Mucosa of rectum (tissue), 2 donors: ENCODE data around the gene IGSF1.

Source experiments
- H3K27ac ChIP-seq, 2 donors: one replicate each; pipeline ENCODE4 v1.7.0; 2013; ENCODE audit warnings: inconsistent platforms in 2 of 2, low read depth in 2 of 2, low read length in 2 of 2
- H3K27me3 ChIP-seq, 2 donors: one replicate each; pipeline ENCODE4 v1.7.0; 2013; ENCODE audit warnings: low read length in 2 of 2; ENCODE audit not compliant: control insufficient read depth in 2 of 2, insufficient read depth in 2 of 2
- H3K36me3 ChIP-seq, 2 donors: one replicate each; pipeline ENCODE4 v1.7.0; 2013; ENCODE audit warnings: low read length in 2 of 2; ENCODE audit not compliant: control insufficient read depth in 2 of 2, insufficient read depth in 2 of 2
- H3K4me1 ChIP-seq, 2 donors: one replicate each; pipeline ENCODE4 v1.7.0; 2013; ENCODE audit warnings: low read length in 2 of 2, mild to moderate bottlenecking in 1 of 2; ENCODE audit not compliant: control insufficient read depth in 2 of 2, insufficient read depth in 2 of 2
- H3K4me3 ChIP-seq, 2 donors: one replicate each; pipeline ENCODE4 v1.7.0; 2013; ENCODE audit warnings: low read length in 2 of 2
- H3K9ac ChIP-seq, 2 donors: one replicate each; pipeline ENCODE4 v1.7.0; 2013; ENCODE audit warnings: low read length in 2 of 2, low read depth in 1 of 2, mild to moderate bottlenecking in 1 of 2
- H3K9me3 ChIP-seq, 2 donors: one replicate each; pipeline ENCODE4 v1.7.0; 2013; ENCODE audit warnings: low read length in 2 of 2; ENCODE audit not compliant: control insufficient read depth in 2 of 2
- donor health status: healthy.
- donor health status: Normal muscosa, but diverticular disease.

IGSF1 gene

DNA sequence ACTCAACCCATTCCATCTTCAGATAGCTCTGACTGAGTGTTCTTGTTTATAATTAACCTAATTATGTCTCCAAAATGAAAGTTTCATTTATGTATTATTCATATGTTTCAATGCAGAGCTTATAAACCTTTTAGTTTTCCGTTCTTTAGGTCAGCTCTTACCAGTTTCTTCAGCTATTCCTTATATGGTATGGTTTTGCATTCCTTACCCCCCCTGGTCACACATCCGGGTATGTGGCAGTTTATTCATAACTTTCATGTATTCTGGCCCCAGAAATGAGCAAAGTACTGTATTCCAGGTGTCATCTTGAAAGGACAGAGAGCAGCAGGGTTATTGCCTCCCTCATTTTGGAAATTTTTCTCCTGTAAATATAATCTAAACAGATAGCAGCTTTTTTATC lies 16.8 kb upstream of the IGSF1 start:
- H3K4me1 ChIP-seq = no peaks in the 10 kb centered on the region
- H3K27ac ChIP-seq = no peak overlapping the region
- no peak overlapping the region for H3K4me3 ChIP-seq
- H3K9me3 ChIP-seq = no peaks in the 10 kb centered on the region
- peaks cover 3 to 4% of the 10 kb centered on the region in 2 donors for H3K27me3 ChIP-seq
- H3K9ac ChIP-seq = no peak overlapping the region
- H3K36me3 ChIP-seq = no peaks in the 10 kb centered on the region

DNA sequence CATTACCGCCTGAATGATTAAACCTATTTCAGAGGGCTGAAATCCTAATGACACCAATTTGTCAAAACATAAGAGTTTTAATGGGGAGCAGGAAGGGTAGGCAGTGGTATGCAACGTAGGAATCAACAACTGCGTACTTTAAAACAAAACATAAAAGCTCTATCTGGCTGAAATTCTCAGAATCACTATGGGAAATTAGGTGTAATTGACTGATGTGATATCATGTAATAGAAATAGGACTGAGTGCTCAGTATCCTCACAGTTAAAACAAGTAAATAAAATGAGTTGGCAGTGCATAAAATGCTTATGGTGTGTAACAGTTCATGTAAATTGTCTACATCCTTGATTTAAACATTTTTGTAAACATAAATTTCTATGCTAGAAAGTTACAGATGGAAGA lies 13.6 kb upstream of the IGSF1 start:
- no peak overlapping the region for H3K9ac ChIP-seq
- no peaks in the 10 kb centered on the region for H3K9me3 ChIP-seq
- no peaks in the 10 kb centered on the region for H3K4me1 ChIP-seq
- no peak overlapping the region for H3K27ac ChIP-seq
- H3K36me3 ChIP-seq = no peaks in the 10 kb centered on the region
- peaks cover 3 to 4% of the 10 kb centered on the region in 2 donors for H3K27me3 ChIP-seq
- no peak overlapping the region for H3K4me3 ChIP-seq

DNA sequence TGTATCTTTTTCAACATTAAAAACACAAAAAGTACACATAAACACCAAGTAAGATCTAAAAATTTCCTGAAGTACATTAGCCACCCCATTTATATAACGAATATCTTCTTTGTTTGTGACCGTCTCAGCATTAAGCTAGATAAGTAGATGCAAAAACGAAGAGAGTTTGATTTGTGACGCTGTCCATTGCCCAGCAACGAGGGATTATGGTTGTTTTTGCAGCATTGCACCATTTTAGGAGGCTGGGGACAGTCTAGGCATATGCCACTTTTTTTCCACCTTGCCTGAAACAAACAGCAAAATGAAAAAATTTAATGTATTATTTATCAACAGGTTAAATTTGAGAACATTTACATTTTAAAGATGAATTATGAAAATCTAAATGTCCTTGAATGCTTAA lies 12.0 kb upstream of the IGSF1 start:
- H3K4me3 ChIP-seq = no peak overlapping the region
- H3K27me3 ChIP-seq = peaks cover 3 to 4% of the 10 kb centered on the region in 2 donors
- H3K4me1 ChIP-seq = no peaks in the 10 kb centered on the region
- no peak overlapping the region for H3K27ac ChIP-seq
- no peaks in the 10 kb centered on the region for H3K9me3 ChIP-seq
- H3K9ac ChIP-seq = no peak overlapping the region
- no peaks in the 10 kb centered on the region for H3K36me3 ChIP-seq

DNA sequence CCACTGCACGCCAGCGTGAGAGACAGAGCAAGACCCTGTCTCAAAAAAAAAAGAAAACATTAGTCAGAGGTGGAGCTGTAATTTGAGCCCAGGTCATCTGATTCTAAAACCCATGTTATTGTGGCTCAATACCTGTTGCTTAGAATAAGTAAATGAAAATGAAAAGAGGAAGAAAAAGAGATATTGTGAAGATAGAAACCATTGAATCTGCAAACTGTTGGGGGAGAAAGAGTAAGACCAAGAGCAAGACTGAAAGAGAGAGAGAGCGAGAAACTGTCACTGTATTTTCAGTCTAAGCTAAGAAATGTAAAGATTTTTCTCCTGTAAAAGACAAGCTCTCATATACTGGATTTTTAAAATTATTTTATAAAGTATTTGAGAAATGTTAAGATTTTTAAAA lies 9.7 kb upstream of the IGSF1 start:
- no peaks in the 10 kb centered on the region for H3K9me3 ChIP-seq
- H3K4me1 ChIP-seq = no peaks in the 10 kb centered on the region
- H3K36me3 ChIP-seq = no peaks in the 10 kb centered on the region
- no peak overlapping the region for H3K27ac ChIP-seq
- no peak overlapping the region for H3K9ac ChIP-seq
- peaks cover 2 to 3% of the 10 kb centered on the region in 2 donors for H3K27me3 ChIP-seq
- H3K4me3 ChIP-seq = no peak overlapping the region

DNA sequence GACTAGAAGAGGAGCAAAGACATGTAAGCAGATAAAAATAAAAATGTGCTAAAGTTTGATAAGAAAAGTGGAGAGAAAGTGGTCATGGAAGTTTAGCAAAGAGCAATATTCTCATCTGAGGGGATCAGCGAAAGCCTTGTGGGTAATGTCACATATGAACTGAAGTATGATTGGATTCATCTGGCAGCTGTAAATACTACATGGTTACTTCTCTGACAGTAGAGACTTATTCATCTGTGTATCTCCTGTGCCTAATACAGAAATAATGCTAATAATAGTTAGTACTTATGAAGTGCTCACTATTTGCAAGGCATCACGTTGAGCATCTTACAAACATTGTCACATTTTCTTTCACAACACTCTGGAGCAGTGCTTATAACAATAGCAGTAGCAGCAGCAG lies 8.9 kb upstream of the IGSF1 start:
- Histone ChIP-seq H3K27me3 (peaks cover 2 to 3% of the 10 kb centered on the region in 2 donors), H3K27ac (no peak overlapping the region), H3K4me1 (no peaks in the 10 kb centered on the region), H3K36me3 (no peaks in the 10 kb centered on the region), H3K9me3 (no peaks in the 10 kb centered on the region), H3K9ac (no peak overlapping the region), H3K4me3 (no peak overlapping the region)

DNA sequence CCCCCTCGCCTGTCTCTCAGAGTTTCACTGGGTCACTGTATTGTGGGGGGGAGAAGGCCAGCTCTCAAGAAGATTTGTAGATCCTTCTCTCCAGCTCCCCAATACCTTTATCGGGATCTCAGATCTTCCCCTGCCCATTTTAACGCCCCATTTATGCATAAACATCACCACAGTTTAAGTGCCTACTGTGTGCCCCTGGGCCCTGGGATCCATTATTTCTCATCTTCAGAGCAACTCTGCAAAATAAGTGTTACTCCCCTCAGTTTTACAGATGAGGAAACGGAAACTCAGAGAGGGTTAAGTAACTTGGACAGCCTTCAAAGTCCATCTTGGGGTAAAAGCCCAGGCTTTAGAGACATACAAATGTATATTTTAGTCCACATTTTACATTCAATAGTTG lies 421 bp upstream of the IGSF1 start:
- Histone ChIP-seq H3K4me1 (no peaks in the 10 kb centered on the region), H3K27ac (no peak overlapping the region), H3K27me3 (peaks cover 0 to 2% of the 10 kb centered on the region in 2 donors), H3K9me3 (no peaks in the 10 kb centered on the region), H3K9ac (no peak overlapping the region), H3K36me3 (no peaks in the 10 kb centered on the region), H3K4me3 (no peak overlapping the region)

DNA sequence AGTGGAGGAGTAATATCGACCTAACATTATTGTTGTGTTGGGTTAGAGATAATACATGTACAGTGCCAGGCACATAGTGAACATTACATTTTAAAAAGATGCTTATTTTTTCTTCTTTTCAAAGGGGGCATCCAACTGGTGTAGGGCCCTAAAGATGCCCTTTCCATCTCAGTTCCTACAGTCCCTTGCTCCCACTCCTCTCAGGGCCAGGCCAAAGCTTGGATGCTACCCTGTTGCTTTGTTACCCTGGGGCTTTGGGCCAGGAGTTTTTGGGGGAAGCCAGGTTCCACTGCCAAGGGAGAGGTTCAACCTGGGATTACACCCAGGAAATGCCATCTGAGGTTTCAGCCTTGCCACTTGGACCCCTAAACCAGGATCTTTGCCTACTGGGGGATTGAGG lies 918 bp downstream of the IGSF1 start:
- Histone ChIP-seq H3K4me3 (no peak overlapping the region), H3K4me1 (no peaks in the 10 kb centered on the region), H3K9me3 (no peaks in the 10 kb centered on the region), H3K36me3 (no peaks in the 10 kb centered on the region), H3K9ac (no peak overlapping the region), H3K27me3 (peaks cover 0 to 2% of the 10 kb centered on the region in 2 donors), H3K27ac (no peak overlapping the region)

DNA sequence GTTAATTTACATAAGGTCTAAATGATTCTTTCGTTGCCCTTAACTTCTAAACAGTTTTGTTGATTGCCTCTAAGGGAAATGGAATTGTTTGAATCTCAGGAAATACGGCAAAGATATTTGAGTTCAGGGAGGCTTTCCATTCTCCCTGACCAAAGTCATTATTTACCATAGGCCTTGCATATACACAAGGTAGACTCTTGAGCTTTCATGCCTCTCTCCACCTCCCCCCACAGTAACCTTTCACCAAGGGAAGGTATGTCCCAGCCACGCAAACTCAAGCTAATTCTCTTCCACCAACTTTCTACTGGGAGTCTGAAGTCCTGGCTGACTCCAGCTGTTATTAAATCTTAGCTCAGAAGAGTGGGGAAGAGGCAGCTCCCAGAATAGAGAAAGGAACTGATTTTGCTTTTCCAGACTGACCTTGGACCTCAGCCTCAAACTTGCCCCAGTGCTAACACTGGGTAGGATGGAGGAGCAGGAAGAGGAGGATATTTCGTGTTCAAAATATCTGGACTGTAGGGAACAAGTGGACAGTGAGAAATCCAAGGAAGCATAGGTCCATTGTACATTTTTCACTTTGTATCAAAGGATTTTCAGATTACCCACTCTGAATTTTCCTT lies 1.4 kb downstream of the IGSF1 start:
- Histone ChIP-seq H3K4me1 (no peaks in the 10 kb centered on the region), H3K36me3 (no peaks in the 10 kb centered on the region), H3K9ac (no peak overlapping the region), H3K4me3 (no peak overlapping the region), H3K9me3 (no peaks in the 10 kb centered on the region), H3K27me3 (peaks cover 0 to 2% of the 10 kb centered on the region in 2 donors), H3K27ac (no peak overlapping the region)

DNA sequence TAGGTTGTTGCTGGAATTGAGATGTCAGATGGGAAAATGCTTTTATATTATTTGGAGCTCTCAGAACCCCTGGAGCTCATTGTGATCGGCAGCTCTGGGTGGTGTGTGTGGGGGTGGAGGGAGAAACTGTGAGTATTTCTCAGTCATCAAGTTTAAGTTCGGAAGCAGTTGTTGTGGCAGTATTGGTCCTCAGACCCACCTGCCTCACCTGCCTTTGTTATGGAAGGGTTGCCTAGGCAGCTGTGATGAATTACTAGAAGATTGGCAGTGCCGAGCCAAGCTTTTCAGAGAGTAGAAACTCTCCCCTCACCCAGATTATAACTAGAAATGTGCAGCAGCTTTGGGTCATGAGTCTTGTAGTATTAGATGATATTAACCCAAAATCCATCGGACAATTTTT lies 9.5 kb downstream of the IGSF1 start:
- Histone ChIP-seq H3K27me3 (peaks cover 2 to 3% of the 10 kb centered on the region in 2 donors), H3K4me3 (no peak overlapping the region), H3K9ac (no peak overlapping the region), H3K27ac (no peak overlapping the region), H3K36me3 (no peaks in the 10 kb centered on the region), H3K4me1 (no peaks in the 10 kb centered on the region), H3K9me3 (no peaks in the 10 kb centered on the region)

DNA sequence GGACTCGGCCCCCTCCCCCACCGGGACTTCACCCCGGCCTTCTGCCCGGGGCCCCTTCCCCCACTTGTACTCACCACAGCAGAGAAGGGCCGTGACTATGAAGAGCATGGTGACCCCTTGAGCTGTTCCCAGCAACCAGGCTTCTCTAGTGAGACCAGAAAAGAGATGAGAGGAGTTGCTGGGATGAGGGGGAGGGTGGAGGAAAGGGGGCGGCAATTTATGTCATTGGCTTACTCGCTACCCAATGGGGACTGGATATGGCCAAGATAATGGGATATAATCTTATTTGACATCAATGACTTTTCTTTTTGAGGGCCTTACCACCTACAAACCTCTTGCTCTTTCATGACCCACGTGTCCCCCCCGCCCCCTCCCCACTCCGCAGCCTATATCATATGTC lies 9.9 kb downstream of the IGSF1 start:
- H3K4me3 ChIP-seq = no peak overlapping the region
- no peak overlapping the region for H3K9ac ChIP-seq
- no peaks in the 10 kb centered on the region for H3K36me3 ChIP-seq
- no peaks in the 10 kb centered on the region for H3K4me1 ChIP-seq
- H3K27me3 ChIP-seq = peaks cover 2 to 3% of the 10 kb centered on the region in 2 donors
- H3K27ac ChIP-seq = no peak overlapping the region
- no peaks in the 10 kb centered on the region for H3K9me3 ChIP-seq
